Measurements from ENCODE around the gene PCDH19. TPM values are rescaled to one million over a fixed set of nuclear protein-coding genes. Genes with fewer than 3 reads are reported as not detected.
A peak's percentile ranks its signal among the peaks of the same experiment; 100 is the strongest.

The PCDH19 gene
- polyA plus RNA-seq, 2 of the 4 experiments (the other 2 are of a cell fraction): 0.01 to 0.03 TPM

- DNase-seq (ENCODE audit: low read depth in 1 of 2, low spot score in 1 of 2) (no peak), ATAC-seq (no peak)
Measured at GRCh38 chrX:100264200-100264599, 145.9 kb downstream of the PCDH19 start.

DNA sequence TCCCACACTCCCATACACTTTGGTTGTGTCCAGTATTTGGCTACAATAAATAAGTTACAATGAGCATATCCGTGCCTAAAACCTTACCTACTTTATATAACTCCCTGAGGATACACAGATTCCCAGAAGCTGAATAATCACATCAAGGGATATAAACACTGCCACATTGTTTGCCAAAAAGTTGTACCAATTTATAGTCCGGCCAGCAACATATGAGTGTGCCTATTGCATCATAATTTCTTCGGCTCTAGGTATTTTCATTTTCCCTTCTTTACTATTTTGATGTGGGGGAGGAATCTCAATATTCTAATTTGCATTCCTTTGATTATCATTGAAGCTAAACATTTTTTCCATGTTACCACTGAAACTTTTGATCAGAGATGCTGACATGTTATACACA is 146.4 kb downstream of the PCDH19 start:
- no peak overlapping the region for H3K4me2 ChIP-seq
- 2% methylated on average over 3 of the region's 3 CpGs for WGBS (ENCODE audit: missing lambda C conversion rate)
- DNase-seq (ENCODE audit: low read depth in 1 of 2, low spot score in 1 of 2) (no peak), ATAC-seq (no peak), FAIRE-seq (peak; percentile 28)
- CTCF ChIA-PET: no interaction called here
- POLR2A ChIA-PET: no interaction called here
- H3K27ac ChIP-seq: no peak overlapping the region
- no peaks in the 10 kb centered on the region for H3K9me3 ChIP-seq
- no peak overlapping the region for H3K4me3 ChIP-seq
- H3K4me1 ChIP-seq: no peaks in the 10 kb centered on the region
- TF ChIP-seq SREBF2 (IDR thresholded peaks at IDR 0.05): no peak
- no peak for TF ChIP-seq CEBPB (IDR thresholded peaks at IDR 0.05)
- no peak for TF ChIP-seq MYC (IDR thresholded peaks at IDR 0.05; ENCODE audit: borderline replicate concordance, low read length)
- TF ChIP-seq ATOH8 (CRISPR knock-in tag; IDR thresholded peaks at IDR 0.05; ENCODE audit: low read depth): no peak
- TF ChIP-seq HDAC2 (IDR thresholded peaks at IDR 0.05): no peak
- TF ChIP-seq ZC3H11A (IDR thresholded peaks at IDR 0.05): no peak

More at GRCh38 chrX:100264200-100264599, 145.9 kb downstream of the PCDH19 start:
- CTCF ChIA-PET: no interaction called here
- Histone ChIP-seq H3K4me2 (no peak overlapping the region), H3K9me3 (no peaks in the 10 kb centered on the region), H3K4me3 (no peak overlapping the region), H3K4me1 (no peaks in the 10 kb centered on the region), H3K27ac (no peak overlapping the region)
- WGBS (ENCODE audit: missing lambda C conversion rate): 0% methylated on average over 2 of the region's 2 CpGs
- TF ChIP-seq TFCP2L1 (CRISPR knock-in tag; IDR thresholded peaks at IDR 0.05): no peak
- no peak for TF ChIP-seq PBX3 (IDR thresholded peaks at IDR 0.05)
- no peak for TF ChIP-seq PHF8 (IDR thresholded peaks at IDR 0.05; ENCODE audit: borderline replicate concordance, low read depth)
- no peak for TF ChIP-seq EHF (CRISPR knock-in tag; IDR thresholded peaks at IDR 0.05)
- no peak for FAIRE-seq
- POLR2A ChIA-PET: no interaction called here

DNA sequence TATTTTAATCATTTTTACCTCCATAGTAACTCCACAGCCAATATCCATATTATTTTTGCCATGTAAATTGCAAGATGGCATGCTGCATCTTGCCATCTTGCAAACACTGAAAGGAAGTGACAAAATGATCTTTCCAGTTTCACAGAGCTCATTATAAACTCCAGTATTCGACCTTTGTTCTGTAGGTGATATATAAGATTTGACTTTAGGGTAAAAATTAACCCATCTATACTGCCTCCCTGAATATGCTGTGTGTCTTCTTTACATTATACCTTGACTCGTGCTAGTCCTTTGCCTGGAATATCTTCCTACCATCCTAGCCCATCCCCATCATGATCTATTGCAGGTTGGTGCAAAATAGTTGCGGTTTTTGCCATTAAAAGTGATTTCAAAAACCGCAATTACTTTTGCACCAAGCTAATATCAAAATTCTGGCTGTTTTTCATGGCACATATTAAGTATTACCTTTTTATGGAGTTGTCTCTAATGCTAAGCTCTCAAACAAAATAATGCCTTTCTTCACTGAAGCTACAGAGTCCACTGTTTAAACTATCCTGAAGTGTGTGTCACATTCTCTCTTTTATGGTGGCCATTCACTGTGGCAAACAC is 161.1 kb downstream of the PCDH19 start:
- H3K9me3 ChIP-seq: no peaks in the 10 kb centered on the region
- ChIA-PET CTCF (no interaction called here), POLR2A (no interaction called here)
- FAIRE-seq: peak; percentile 86
- H3K4me1 ChIP-seq: no peaks in the 10 kb centered on the region
- ATAC-seq: no peak
- no peak overlapping the region for H3K27ac ChIP-seq
- no peak for DNase-seq (ENCODE audit: low read depth in 1 of 2, low spot score in 1 of 2)
- TF ChIP-seq RCOR1 (IDR thresholded peaks at IDR 0.05; ENCODE audit: low read depth, low read length): no peak
- no peak for TF ChIP-seq TP53 (CRISPR knock-in tag; IDR thresholded peaks at IDR 0.05)
- no peak for TF ChIP-seq KDM1A (IDR thresholded peaks at IDR 0.05; ENCODE audit: low read depth)
- no peak for TF ChIP-seq EP300 (IDR thresholded peaks at IDR 0.05)
- TF ChIP-seq TFCP2L1 (CRISPR knock-in tag; IDR thresholded peaks at IDR 0.05): no peak
- TF ChIP-seq CEBPB (IDR thresholded peaks at IDR 0.05): no peak
- TF ChIP-seq GATA3 (IDR thresholded peaks at IDR 0.05; ENCODE audit: borderline replicate concordance): no peak
- TF ChIP-seq PBX3 (IDR thresholded peaks at IDR 0.05): no peak
- TF ChIP-seq ATOH8 (CRISPR knock-in tag; IDR thresholded peaks at IDR 0.05; ENCODE audit: low read depth): no peak
- no peak for TF ChIP-seq SREBF2 (IDR thresholded peaks at IDR 0.05)
- no peak for TF ChIP-seq RAD21 (conservative IDR thresholded peaks at IDR 0.05 in 1 of 2, IDR thresholded peaks at IDR 0.05 in 1 of 2)
- no peak for TF ChIP-seq ZFP36 (IDR thresholded peaks at IDR 0.05; ENCODE audit: borderline replicate concordance, partially characterized antibody)
- TF ChIP-seq HOXB5 (CRISPR knock-in tag; IDR thresholded peaks at IDR 0.05): no peak
- no peak for TF ChIP-seq POLR2AphosphoS2 (conservative IDR thresholded peaks at IDR 0.05; ENCODE audit: low read length)
- WGBS (ENCODE audit: missing lambda C conversion rate): 1% methylated on average over 4 of the region's 4 CpGs
- no peak overlapping the region for H3K4me2 ChIP-seq
- no peak overlapping the region for H3K4me3 ChIP-seq
